Testis (tissue), 3 donors: ENCODE measurements around the gene CDH12. TPM values are rescaled to one million over a fixed set of nuclear protein-coding genes. Genes with fewer than 3 reads are reported as not detected.

Experiments
- DNase-seq: peaks from one replicate; pipeline ENCODE4 v3.0.0-alpha.2; 2019
- H3K27ac ChIP-seq, 2 donors: fragments of 200-600 bp; sonication (generic); one replicate each; pipeline ENCODE4 v1.5.1; 2019
- H3K27me3 ChIP-seq: fragments of 200-600 bp; sonication (generic); one replicate; pipeline ENCODE4 v1.5.1; 2019
- H3K36me3 ChIP-seq: fragments of 200-600 bp; sonication (generic); one replicate; pipeline ENCODE4 v1.5.1; 2017; ENCODE audit warnings: low read depth; ENCODE audit errors: missing control alignments
- H3K4me1 ChIP-seq: fragments of 200-600 bp; sonication (generic); one replicate; pipeline ENCODE4 v1.5.1; 2019
- H3K4me3 ChIP-seq, 2 donors: fragments of 200-600 bp; sonication (generic); one replicate each; pipeline ENCODE4 v1.5.1; 2017 to 2019
- H3K9me3 ChIP-seq: fragments of 200-600 bp; sonication (generic); one replicate; pipeline ENCODE4 v1.5.1; 2017
- POLR2A ChIP-seq: fragments of 450-650 bp; IDR thresholded peaks from one replicate; pipeline ENCODE4 v1.6.1; 2017; ENCODE audit warnings: antibody characterized with exemption, mild to moderate bottlenecking, moderate library complexity
- WGBS, 2 donors: methylation state at CpG; one replicate each; pipeline ENCODE4 v1.1.5; 2018; 5-methylcytosine and 5-hydroxymethylcytosine counted together
- intact Hi-C: fragments of 100-400 bp; cut with DNase I; formaldehyde crosslinking; loops from one replicate; pipeline ENCODE4 v1.15.1; 2023; ENCODE audit warnings: low total_unique reads
- polyA plus RNA-seq: library from polyadenylated mRNA; stranded (reverse); fragments of 350-450 nt; fragmentation: Illumina TruSeq; extraction: RNeasy Lipid Tissue Mini Kit (QIAGEN cat#74804); gene quantifications from one replicate; pipeline ENCODE4 v1.2.3, GENCODE V29; 2014; ENCODE audit warnings: low read depth, low replicate concordance; ENCODE audit not compliant: insufficient read depth
- total RNA-seq, 2 donors: library from RNA; depleted of rRNA; stranded (reverse); fragments of >200 nt; gene quantifications; one replicate each; pipeline ENCODE4 v1.2.3, GENCODE V29; 2016
- TF ChIP-seq, protein P1 (sequence below), 3 experiments: fragments of 450-650 bp in 2 of 3; fragments of 200-600 bp in 1 of 3; sonication (generic) in 1 of 3; IDR thresholded peaks; one replicate each; pipeline ENCODE4 v1.5.1; 2016 to 2019; ENCODE audit warnings: antibody characterized with exemption in 3 of 3, mild to moderate bottlenecking in 2 of 3, moderate library complexity in 1 of 3

Gene CDH12
- total and polyA plus RNA-seq, 3 donors from 2014 or later = 0.87 to 2.3 (median 2.3) TPM

DNA sequence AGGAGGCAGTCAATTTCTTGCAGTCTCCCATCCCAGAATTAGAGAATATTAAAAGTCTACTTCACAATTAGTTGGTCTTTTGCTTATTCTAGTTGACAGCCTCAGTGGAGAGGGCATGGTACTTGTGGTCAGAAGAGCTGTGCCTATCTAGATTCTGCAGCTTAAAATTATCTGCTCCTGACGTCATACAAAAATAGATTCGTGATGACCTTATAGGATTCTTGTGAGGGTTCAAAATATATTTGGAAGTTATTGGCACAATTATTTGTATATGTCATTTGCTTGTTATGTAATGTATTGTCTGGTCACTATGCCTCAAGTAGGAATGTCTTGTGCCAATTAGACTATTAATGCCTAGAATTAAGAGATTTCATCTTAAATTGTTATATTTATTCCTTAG is 142.5 kb downstream of the CDH12 start:
- WGBS, 2 donors = 34 to 40% methylated on average over 2 of the region's 2 CpGs
- TF ChIP-seq POLR2A = no peak
- TF ChIP-seq, protein P1, sequence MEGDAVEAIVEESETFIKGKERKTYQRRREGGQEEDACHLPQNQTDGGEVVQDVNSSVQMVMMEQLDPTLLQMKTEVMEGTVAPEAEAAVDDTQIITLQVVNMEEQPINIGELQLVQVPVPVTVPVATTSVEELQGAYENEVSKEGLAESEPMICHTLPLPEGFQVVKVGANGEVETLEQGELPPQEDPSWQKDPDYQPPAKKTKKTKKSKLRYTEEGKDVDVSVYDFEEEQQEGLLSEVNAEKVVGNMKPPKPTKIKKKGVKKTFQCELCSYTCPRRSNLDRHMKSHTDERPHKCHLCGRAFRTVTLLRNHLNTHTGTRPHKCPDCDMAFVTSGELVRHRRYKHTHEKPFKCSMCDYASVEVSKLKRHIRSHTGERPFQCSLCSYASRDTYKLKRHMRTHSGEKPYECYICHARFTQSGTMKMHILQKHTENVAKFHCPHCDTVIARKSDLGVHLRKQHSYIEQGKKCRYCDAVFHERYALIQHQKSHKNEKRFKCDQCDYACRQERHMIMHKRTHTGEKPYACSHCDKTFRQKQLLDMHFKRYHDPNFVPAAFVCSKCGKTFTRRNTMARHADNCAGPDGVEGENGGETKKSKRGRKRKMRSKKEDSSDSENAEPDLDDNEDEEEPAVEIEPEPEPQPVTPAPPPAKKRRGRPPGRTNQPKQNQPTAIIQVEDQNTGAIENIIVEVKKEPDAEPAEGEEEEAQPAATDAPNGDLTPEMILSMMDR (IDR thresholded peaks at IDR 0.05) = no peak

DNA sequence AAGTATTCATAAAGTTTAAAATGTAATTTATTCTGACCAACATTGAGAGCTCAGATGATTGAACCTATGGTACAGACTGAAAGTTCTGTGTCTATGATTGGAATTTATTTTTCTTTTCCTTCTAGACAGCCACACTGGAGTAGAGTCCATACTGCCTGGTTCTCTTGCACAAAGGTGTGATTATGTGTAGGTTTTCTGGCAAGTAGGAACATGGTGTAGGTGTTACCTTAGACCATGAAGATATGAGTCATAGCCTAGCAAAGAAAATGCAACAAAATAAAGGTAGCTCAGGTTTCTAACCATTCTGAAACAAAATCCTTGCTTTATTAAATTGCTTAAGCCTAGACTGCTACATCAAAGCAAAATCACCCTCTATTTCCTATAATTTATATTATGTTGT is 143.4 kb downstream of the CDH12 start:
- TF ChIP-seq, protein P1 (IDR thresholded peaks at IDR 0.05) = no peak
- no peak for TF ChIP-seq POLR2A
- intact Hi-C loops = no loop called here

More for the DNA sequence above, 142.5 kb downstream of the CDH12 start:
- Histone ChIP-seq H3K9me3 (no peaks in the 10 kb centered on the region), H3K4me3 (no peak overlapping the region), H3K27me3 (no peaks in the 10 kb centered on the region), H3K27ac (no peak overlapping the region), H3K36me3 (no peaks in the 10 kb centered on the region), H3K4me1 (no peaks in the 10 kb centered on the region)
- intact Hi-C loops = no loop called here
- no peak for DNase-seq

DNA sequence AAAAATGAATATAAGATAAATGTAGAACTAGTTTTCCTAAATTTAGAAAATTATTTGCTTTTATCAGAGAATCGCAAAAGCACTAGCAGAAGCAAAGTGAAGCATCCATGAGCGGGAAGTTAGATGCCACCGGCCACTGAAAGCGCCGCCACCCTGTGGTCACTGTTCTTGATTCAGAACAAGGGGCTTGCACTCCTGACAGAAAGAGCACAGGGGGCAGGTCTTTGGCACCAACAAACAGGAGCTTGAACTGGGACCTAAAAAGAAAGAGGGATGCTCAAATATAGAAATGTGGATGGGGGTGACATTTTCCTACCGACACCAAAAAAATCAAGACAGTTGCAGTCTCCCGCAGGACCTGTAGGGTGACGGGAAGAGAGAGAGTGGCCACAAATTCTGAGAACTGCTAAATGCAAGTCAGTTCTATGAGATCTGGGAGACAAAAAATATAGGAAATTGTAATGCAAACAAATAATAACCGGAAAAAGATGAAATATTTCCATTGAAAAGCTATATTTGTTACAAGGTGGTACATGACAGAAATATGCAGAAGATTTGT is 144.3 kb downstream of the CDH12 start:
- WGBS, 2 donors = 70 to 77% methylated on average over 9 of the region's 9 CpGs
- Histone ChIP-seq H3K9me3 (no peaks in the 10 kb centered on the region), H3K27me3 (no peaks in the 10 kb centered on the region), H3K36me3 (no peaks in the 10 kb centered on the region), H3K27ac (no peak overlapping the region), H3K4me1 (no peaks in the 10 kb centered on the region), H3K4me3 (no peak overlapping the region)
- TF ChIP-seq, protein P1 (IDR thresholded peaks at IDR 0.05) = no peak
- no peak for TF ChIP-seq POLR2A
- intact Hi-C loops = no loop called here
- no peak for DNase-seq

More for the DNA sequence above, 143.4 kb downstream of the CDH12 start:
- Histone ChIP-seq H3K36me3 (no peaks in the 10 kb centered on the region), H3K4me3 (no peak overlapping the region), H3K27me3 (no peaks in the 10 kb centered on the region), H3K27ac (no peak overlapping the region), H3K9me3 (no peaks in the 10 kb centered on the region), H3K4me1 (no peaks in the 10 kb centered on the region)
- no peak for DNase-seq

DNA sequence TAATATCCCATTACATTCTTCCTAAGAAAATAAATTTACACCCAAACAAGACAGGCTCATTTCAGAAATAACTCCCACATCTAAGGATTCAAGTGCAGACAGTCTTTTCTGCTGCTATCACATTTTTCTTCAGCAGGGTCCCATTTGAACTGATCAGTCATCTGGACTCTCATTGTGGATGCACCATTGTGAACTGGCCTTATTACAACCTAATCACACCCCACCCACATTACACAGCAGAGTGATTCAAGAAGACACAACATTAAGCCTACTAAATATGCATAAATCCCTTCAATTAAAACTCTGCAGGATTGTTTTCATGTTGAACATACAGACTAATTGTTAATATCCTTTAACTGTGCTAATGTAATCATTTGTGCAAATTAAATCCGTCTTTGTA is 146.2 kb downstream of the CDH12 start:
- no peaks in the 10 kb centered on the region for H3K36me3 ChIP-seq
- DNase-seq = no peak
- no peak for TF ChIP-seq POLR2A
- TF ChIP-seq, protein P1 (IDR thresholded peaks at IDR 0.05) = no peak
- H3K9me3 ChIP-seq = no peaks in the 10 kb centered on the region
- intact Hi-C loops = no loop called here
- H3K27me3 ChIP-seq = no peaks in the 10 kb centered on the region
- no peak overlapping the region for H3K4me3 ChIP-seq
- H3K27ac ChIP-seq = no peak overlapping the region
- no peaks in the 10 kb centered on the region for H3K4me1 ChIP-seq
- 79 to 88% methylated on average over 1 of the region's 1 CpG for whole genome bisulfite sequencing, 2 donors

DNA sequence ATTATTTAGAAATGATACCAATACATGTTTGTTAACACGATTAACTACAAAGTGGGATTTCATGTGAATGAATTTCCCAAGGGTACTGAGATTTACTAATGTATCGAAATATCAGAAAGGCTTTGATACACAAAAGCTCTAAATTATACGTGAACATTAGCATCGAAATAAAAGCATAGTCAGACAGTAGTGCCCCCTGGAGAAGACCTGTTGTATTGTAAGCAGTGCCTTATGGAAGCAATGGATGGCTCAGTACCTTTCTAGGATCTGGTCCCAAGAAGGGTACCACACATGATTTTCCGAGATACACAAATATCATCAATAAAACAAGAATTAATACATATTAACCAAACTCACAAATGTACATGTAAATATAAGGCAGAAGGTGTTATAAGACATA is 153.8 kb downstream of the CDH12 start:
- Histone ChIP-seq H3K27ac (no peak overlapping the region), H3K36me3 (no peaks in the 10 kb centered on the region), H3K27me3 (no peaks in the 10 kb centered on the region), H3K9me3 (no peaks in the 10 kb centered on the region), H3K4me3 (no peak overlapping the region), H3K4me1 (no peaks in the 10 kb centered on the region)
- WGBS, 2 donors = 76 to 79% methylated on average over 5 of the region's 5 CpGs
- TF ChIP-seq, protein P1 (IDR thresholded peaks at IDR 0.05) = no peak
- no peak for TF ChIP-seq POLR2A
- intact Hi-C loops = no loop called here
- no peak for DNase-seq
